ENCODE data around the gene NELL2.
"Not testable (repeated sequence)": the region's sequence is repeated elsewhere in the genome, so short reads cannot be mapped to it uniquely, and the experiment has no call there.

NELL2 gene

GRCh38 chr12:44694017-44694416 is 182.1 kb downstream of the NELL2 start:
- no peak for TF ChIP-seq CTCF (IDR thresholded peaks at IDR 0.05; ENCODE audit: low read depth, low read length)
- H3K4me3 ChIP-seq (ENCODE audit: low read depth, low read length): no peak overlapping the region

- no peak overlapping the region for H3K4me3 ChIP-seq (ENCODE audit: low read depth, low read length)
- TF ChIP-seq CTCF (IDR thresholded peaks at IDR 0.05; ENCODE audit: low read depth, low read length): no peak
Observed at GRCh38 chr12:44689587-44689986, 186.5 kb downstream of the NELL2 start.

- H3K4me3 ChIP-seq (ENCODE audit: low read depth, low read length): not testable (repeated sequence)
Observed at GRCh38 chr12:44686821-44687432, 189.2 kb downstream of the NELL2 start.

GRCh38 chr12:44677724-44678123 is 198.4 kb downstream of the NELL2 start:
- no peak for TF ChIP-seq CTCF (IDR thresholded peaks at IDR 0.05; ENCODE audit: low read depth, low read length)
- H3K4me3 ChIP-seq (ENCODE audit: low read depth, low read length): no peak overlapping the region

GRCh38 chr12:44674875-44675274 is 201.2 kb downstream of the NELL2 start:
- no peak overlapping the region for H3K4me3 ChIP-seq (ENCODE audit: low read depth, low read length)
- TF ChIP-seq CTCF (IDR thresholded peaks at IDR 0.05; ENCODE audit: low read depth, low read length): no peak

GRCh38 chr12:44673811-44674210 is 202.3 kb downstream of the NELL2 start:
- no peak for TF ChIP-seq CTCF (IDR thresholded peaks at IDR 0.05; ENCODE audit: low read depth, low read length)
- H3K4me3 ChIP-seq (ENCODE audit: low read depth, low read length): no peak overlapping the region

GRCh38 chr12:44672042-44672441 is 204.1 kb downstream of the NELL2 start:
- no peak overlapping the region for H3K4me3 ChIP-seq (ENCODE audit: low read depth, low read length)
- no peak for TF ChIP-seq CTCF (IDR thresholded peaks at IDR 0.05; ENCODE audit: low read depth, low read length)

- no peak overlapping the region for H3K4me3 ChIP-seq (ENCODE audit: low read depth, low read length)
- no peak for TF ChIP-seq CTCF (IDR thresholded peaks at IDR 0.05; ENCODE audit: low read depth, low read length)
Observed at GRCh38 chr12:44668443-44668842, 207.7 kb downstream of the NELL2 start.
